HT-29 (cell line): Measurements from ENCODE around the gene TAF8. TPM values are rescaled to one million over a fixed set of nuclear protein-coding genes. Genes with fewer than 3 reads are reported as not detected.

Experiments
- DNase-seq: peaks from one replicate; pipeline ENCODE4 v3.0.0-alpha.2; 2015; ENCODE audit warnings: low spot score
- small RNA-seq: library from RNA; depleted of rRNA; stranded (forward); fragments of <200 nt; gene quantifications from one replicate; pipeline ENCODE3, GENCODE V24; 2014
- total RNA-seq: library from RNA; depleted of rRNA; stranded (reverse); fragments of >200 nt; shearing (Covaris generic); gene quantifications from 2 replicates; pipeline ENCODE4 v1.2.3, GENCODE V29; 2014; rRNA removed

The TAF8 gene
- total RNA-seq, 1 experiment from 2014 or later: 22.8 TPM

GRCh38 chr6:42123379-42124103 lies 73.2 kb downstream of the TAF8 start:
- no peak for DNase-seq

GRCh38 chr6:42124223-42124836 lies 74.0 kb downstream of the TAF8 start:
- no peak for DNase-seq

- no peak for DNase-seq
Measured at GRCh38 chr6:42125231-42125630, 74.9 kb downstream of the TAF8 start.

GRCh38 chr6:42125663-42126062 lies 75.3 kb downstream of the TAF8 start:
- no peak for DNase-seq

- DNase-seq: no peak
Measured at GRCh38 chr6:42128460-42129359, 78.4 kb downstream of the TAF8 start.

- DNase-seq: no peak
Measured at GRCh38 chr6:42129360-42129676, 79.0 kb downstream of the TAF8 start.

GRCh38 chr6:42131531-42131930 lies 81.2 kb downstream of the TAF8 start:
- DNase-seq: no peak

GRCh38 chr6:42133926-42134325 lies 83.6 kb downstream of the TAF8 start:
- no peak for DNase-seq

GRCh38 chr6:42135161-42135560 lies 84.8 kb downstream of the TAF8 start:
- no peak for DNase-seq

- no peak for DNase-seq
Measured at GRCh38 chr6:42135722-42136121, 85.4 kb downstream of the TAF8 start.

GRCh38 chr6:42136508-42137193 lies 86.3 kb downstream of the TAF8 start:
- DNase-seq: peak; percentile 44

Small RNA genes within 50 kb of the gene (small RNA-seq; reads per million reads assigned to genes)
- gene RNU6-761P: not detected

Other genes starting within 250 kb of the TAF8 start
- 2.0 and 2.9 TPM in 2 replicates for gene USP49, start 155.1 kb upstream of the TAF8 start, total RNA-seq
- gene MED20, start 129.4 kb upstream of the TAF8 start, total RNA-seq: 18.3 and 25.4 TPM in 2 replicates
- 40.7 and 53.9 TPM in 2 replicates for gene BYSL, start 129.0 kb upstream of the TAF8 start, total RNA-seq
- gene CCND3, start 108.7 kb upstream of the TAF8 start, total RNA-seq: 70.5 and 79.7 TPM in 2 replicates
- 119 and 136 TPM in 2 replicates for gene C6orf132, start 92.1 kb downstream of the TAF8 start, total RNA-seq
- gene GUCA1A, start 122.8 kb downstream of the TAF8 start, total RNA-seq: not detected in 2 replicates
- gene GUCA1B, start 144.4 kb downstream of the TAF8 start, total RNA-seq: 0.08 TPM in 1 of 2 replicates, not detected in the other
- 24.2 and 24.7 TPM in 2 replicates for gene MRPS10, start 167.3 kb downstream of the TAF8 start, total RNA-seq